ENCODE measurements around the gene MADD.

MADD gene

DNA sequence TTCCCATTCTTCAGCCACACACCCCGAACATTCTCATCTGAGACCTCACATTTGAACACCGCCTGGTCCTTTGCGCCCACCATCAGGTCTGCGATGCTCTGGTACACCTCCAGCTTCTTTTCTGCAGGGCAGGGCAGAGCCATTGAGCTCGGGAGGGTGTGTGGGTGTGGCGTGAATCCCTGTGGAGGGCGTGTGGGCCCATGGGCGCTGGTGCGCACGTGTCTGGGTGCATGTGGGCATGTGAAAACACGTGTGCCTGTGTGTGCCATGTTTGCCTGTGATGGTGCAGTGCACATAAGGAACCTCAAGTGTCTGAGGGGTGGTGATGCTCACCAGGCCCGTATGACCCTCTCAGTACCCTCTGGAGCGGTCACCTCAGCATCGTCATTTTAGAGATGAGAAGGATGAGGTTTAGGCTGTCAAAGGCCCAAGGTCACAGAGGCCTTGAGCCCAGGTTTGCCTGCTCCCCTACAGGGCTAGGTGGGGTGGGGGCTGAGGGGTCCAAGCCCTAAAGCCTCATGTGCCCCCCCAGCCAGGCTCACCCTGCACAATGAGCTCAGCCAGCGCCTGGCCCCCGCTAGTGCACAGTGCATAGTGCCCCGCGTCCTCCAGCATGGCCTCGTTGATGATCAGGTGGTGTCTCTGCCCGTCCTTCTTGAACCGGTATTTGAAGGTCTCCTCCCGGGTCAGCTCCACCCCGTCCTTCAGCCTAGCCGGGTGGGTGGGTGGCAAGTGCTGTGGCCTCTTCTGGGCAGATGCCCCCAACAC lies 72.3 kb downstream of the MADD start:
- no peak for DNase-seq

DNA sequence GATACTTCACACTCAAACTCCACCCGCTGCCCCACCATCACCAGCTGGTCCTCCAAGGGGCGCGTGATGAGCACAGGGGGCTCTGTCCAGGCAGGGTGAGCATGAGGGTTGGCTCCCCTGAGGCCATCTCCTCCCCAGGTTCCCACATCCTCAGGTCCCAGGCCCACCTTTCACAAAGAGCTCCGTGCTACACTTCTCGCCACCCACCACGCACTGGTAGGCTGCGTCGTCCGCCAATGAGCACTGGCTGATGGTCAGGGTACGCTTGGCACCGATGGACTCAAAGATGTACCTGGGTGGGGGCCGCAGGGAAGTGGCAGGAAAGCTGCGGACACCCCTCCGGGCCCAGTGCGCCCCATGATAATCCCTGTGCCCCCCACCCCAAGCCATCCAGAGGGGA lies 72.9 kb downstream of the MADD start:
- DNase-seq, result no peak

DNA sequence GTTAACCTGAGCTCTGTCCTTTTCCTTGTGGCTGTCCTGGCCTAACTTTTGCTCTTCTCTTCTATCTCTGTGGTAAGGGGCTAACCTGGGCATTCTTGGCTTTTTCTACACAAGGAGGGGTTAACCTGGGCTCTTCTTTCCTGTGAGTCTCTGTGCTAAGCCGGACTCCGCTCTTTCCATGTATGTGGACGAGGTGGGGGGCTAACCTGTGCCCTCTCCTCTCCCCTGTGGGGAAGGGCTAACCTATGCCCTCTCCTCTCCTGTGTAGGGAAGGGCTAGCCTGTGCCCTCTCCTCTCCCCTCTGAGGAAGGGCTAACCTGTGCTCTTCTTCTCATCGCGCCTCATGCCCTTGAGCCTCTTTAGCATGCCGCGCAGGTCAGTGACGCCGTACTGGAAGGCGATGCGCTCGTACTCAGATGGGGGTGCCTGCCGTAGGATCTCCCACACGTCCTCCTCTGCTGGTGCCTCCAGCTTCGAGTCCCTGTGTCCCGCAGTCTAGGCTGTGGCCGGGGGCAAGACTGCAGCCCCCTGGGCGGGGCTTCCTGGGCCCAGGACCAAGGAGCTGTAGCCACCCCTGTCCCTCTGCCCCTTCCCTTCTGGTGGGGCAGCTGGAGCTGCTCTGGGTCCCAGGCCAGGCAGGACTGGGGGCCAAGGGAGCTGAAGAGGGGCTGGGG lies 76.1 kb downstream of the MADD start:
- DNase-seq, result no peak

DNA sequence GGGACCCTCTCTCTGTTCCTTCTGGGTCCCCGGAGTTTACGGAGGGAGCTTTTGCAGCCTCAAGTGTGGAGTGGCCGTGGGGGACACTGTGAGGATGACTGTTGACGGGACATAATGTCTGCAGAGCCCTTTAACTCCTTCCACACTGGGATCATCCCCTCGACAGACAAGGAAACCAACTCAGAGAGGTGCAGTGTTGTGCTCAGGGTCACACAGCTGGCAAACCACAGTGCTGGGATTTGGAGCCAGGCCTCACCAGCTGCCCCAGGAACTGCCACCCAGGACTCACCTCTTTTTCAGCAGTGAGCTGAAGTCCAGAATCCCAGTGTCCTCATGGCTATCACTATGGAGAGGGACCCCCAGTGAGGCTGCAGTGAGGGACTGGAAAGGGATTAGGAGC lies 77.2 kb downstream of the MADD start:
- DNase-seq, result no peak

DNA sequence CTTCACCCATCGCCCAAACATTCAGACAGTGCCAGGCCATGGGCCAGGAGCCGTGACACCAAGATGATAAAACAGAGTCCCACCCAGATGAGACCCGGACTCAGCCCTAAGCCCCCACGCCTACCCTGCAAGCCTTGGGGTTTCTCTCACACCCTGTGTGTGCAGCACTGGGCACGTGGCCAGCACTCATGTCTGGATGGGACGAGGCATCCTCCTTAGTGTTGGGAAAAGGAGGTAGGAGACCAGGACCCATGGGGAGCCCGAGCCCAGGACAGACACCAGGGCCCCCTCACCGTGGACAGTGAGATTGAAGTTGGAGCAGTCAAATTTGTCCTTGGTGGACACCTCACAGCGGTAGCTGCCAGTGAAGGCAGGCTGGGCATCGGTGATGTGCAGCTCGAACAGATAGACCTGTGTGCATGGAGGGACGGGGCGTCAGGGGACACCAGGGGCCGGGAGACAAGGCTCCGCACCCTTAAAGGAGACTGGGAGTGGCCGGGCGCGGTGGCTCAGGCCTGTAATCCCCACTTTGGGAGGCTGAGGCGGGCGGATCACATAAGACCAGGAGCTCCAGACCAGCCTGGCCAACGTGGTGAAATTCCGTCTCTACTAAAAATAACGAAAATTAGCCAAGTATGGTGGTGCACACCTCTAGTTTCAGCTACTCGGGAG lies 78.3 kb downstream of the MADD start:
- DNase-seq, result no peak

DNA sequence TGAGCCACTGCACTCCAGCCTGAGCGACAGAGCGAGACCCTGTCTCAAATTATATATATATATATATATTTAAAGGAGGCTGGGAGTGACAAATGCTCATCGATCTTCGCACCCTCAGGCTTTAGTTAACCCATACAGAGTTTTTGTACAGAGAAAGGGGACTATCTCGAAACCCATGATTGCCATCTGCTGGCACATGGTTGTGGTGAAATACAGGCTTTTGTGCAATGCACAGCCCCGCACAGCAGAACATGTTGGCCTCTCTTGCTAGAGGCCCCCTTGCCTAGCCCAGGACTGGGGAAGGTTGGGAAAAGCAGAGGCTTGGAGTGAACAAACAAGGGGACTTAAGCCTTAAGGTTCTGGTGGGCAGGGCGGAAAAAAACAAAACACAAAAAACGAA lies 78.9 kb downstream of the MADD start:
- peak; percentile 30 for DNase-seq

DNA sequence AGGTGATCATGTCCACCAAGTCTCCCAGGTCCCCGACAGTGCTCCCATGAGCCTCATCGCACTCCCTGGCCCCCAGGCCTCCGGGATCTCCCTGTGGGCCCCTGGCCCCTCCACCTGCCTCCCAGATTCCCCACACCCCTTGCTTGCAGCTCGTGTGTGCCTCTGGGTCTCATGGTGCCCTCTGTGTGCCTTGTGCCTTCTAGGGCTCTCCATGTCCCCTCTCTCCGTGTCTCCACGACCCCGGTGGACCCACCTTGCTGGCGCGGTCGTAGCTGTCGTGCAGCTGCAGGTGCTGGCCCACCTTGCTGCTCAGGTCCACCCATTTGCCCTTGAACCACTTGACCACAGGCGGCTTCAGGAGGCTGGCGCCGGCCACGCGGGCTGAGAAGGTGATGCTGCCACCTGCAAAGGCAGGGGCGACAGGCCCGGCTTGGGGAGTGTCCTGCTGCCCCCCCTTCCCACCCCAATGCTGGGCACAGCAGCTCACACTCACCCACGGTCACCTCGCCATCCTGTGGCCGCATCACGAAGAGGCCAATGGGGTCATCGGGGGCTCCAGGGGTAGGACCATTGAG lies 79.7 kb downstream of the MADD start:
- DNase-seq, result no peak

DNA sequence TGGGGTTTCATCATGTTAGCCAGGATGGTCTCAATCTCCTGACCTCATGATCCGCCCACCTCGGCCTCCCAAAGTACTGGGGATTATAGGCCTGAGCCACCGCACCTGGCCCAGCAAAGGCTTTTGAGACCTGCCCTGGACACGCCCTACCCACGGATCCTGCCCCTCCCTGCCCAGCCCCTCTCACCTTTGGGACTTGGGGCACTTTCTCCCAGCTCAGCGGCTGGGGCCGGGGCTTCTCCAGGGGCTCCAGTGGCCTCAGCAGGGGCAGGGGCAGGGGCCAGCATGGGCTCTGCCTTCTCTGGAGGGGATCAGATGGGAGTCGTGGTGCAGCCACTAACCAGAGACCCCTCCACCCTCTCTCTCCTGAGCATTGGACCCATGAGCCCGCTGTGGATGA lies 80.4 kb downstream of the MADD start:
- DNase-seq, result no peak

DNA sequence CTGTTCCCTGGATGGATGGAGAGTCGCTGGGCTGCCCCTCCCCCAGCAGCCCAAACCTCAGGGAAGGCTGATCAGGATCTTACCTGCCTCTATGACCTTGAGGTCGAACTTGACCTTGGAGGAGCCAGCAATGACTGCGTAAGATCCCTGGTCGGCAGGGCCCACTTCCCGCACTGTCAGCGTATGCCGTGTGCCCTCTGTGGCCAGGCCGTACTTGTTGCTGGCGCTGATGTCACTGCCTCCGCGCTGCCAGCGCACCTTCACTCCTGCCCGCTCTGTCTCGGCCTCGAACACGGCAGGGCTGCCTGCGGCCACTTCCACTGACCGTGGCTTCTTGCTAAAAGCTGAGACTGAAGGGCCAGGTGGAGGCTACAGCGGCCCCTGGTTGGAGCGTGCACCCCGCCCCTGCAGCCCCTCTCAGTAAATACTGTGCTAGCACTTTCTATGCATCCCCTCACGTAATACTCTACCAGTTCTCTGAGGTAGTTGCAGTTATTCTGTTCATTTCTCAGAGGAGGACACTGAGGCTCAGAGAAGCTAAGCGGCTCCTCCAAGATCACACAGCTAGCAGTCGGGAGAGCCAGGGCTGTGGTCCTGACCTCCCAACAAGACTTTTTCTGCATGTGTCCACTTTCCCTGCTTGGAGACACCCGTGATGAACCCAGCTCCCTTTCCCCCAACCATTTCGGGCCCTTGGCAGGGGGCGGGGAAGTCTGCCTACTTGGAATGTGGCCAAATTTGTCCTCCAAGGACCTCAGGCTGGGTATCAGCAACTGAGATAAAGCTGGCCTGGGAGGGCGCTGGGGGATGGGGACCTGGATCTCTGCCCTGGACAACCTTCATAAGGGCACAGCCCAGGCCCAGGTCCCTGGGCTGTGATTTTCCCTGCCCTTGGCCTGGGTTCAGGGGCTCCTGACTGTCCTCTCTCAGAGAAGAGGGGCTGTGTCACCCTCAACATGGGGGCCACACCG lies 81.5 kb downstream of the MADD start:
- DNase-seq, result no peak

DNA sequence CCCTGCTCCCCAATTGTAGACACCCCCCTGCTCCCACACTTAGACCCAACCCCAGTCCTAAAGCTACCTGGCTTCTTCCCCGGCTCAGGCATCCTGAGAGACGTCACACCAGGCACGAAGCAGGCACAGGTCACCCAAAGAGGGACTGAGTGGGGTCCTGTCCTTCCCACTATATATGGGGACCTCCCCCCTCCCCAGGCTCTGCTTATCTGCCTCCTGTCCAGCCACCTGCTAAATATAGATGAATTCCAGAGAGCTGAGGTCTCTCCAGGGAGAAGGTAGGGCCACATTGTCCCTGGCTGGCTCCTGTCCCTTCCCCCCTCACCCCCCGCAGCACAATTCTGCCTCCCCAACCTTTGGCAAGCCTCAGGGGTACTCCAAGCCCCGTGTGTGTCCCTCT lies 82.6 kb downstream of the MADD start, which contains the start of gene MYBPC3:
MYBPC3 (minus strand) TSS at position 147 of the 400 bp plus-strand sequence; CDS start at position 92, 55 bp downstream.
- no peak for DNase-seq

DNA sequence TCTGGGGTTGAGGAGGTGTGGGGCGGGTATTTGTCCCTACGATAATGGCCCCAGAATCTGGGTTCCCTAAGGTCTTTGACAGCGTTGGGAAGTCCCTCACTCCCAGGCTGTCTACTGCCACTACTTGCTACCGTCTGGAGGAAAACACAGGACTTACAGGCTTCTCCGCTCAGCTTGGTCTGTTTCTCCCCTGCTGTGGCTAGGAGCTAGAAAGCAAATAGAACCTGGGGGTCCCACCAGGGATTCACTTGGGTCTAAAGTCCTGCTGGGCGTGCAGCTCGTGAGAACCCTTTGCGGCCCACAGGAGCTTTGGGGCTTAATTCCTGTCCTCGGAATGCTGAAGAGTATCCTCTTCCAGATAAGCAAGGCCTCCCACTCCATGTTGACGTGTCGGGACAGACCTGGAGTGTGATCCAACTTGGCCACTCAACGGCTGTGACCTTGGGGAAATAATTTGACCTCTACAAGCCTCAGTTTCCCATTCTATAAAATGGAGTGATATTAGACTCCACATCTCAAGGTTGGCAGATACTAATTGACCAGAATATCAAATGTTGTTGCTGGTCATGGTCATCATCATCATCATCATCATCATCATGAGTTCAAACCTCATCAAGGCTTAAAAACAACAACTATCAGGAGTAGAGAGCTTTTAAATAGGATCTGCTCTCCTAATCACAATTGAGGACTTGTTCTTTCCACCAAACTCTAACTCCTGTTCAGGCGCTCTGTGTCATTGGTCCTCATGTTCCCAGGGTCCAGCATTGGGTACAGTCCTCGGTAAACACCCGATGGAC lies 84.2 kb downstream of the MADD start:
- no peak for DNase-seq

DNA sequence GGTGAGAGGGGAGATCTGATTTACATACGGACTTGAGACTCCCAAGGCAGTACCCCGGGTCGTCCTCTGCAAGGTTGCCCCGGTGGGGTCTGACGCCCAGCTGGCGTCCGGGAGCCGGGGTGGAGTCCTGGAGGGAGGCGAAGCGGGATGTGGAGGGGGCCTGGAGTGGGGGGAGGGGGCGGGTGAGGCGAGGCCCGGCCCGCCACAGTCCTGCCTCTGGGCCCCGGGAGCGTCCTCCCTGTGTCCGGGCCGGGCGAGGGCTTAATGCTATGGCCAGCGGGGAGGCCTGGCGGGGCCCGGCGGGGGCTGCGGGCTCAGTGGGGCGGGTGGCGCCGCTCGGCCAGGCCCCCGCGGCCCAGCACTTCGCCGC lies 85.0 kb downstream of the MADD start:
- DNase-seq, result no peak

DNA sequence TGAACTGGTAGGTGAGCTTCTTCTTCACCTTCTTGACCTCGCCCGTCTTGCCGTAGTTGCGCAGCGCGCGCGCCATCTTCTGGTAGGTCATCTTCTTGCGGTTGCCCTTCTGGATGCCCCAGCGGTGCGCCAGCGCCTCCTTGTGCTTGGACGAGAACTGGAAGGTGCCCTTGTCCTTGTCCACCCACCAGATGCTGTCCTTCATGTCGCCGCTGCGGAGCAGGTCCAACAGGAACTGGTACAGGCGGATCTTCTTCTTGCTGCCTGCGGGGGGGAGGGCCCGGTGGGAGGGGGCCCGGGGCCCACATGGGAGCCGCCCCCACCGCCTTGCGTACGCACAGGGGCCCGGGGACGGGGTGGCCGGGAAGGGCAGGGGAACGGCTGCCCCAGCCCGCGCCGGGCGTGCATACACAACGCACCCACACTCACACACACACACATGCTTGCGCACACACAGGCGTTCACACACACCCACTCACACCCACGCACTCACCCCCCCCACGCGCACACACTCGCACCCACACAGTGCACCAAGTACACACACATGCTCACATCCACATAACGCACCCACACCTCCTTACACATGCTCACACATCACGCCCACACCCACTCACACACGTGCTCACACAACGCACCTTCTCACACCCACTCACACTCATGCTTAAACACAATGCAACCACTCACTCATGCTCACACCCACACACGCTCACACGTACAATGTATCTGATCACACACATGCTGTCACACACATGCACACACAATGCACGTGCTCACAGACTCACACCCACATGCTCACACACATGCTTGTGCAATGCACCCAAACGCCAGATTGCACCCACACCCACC lies 85.6 kb downstream of the MADD start:
- peak; percentile 48 for DNase-seq

DNA sequence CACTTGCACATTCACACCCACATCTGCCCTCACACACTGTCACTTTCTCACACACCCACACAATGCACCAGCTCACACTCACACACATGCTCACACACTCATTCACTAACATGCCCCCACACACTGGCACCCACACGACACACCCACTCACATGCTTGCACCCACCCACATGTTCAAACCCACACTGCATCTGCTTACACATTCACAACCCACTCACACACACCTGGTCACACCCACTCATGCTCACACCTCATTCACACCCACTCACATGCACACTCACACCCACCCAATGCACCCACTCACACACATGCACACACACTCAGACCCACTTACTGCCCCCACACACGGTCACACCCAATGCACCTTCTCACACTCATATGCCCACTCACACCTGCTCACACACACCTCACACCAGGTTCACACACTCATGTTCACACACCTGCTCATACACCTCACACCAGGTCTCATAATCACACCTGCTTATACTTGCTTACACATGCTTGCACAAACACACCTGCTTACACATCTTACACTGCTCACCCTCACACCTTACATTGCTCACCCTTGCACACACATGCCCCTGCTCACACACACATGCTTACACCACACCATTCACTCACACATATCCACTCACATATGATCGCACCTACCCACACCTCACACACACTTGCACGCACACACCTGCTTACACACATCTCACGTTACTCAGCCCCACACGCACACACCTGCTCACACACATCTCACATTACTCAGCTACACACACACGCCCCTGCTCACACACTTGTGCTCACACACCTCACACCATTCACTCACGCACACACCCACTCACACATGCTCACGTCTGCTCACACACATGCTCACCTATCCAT lies 86.4 kb downstream of the MADD start:
- DNase-seq, result no peak

DNA sequence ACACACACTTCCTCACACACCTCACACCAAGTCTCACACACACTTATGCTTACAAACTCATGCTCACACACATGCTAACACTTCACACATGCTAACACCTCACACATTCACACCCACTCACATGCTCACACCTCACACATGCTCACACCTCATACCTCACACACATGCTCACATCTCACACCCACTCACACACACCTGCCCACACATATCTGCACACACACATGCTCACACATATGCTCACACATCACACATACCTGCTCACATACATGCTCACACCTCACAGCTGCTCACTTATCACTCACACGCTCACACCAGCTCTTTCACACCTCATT lies 87.0 kb downstream of the MADD start:
- DNase-seq, result no peak

DNA sequence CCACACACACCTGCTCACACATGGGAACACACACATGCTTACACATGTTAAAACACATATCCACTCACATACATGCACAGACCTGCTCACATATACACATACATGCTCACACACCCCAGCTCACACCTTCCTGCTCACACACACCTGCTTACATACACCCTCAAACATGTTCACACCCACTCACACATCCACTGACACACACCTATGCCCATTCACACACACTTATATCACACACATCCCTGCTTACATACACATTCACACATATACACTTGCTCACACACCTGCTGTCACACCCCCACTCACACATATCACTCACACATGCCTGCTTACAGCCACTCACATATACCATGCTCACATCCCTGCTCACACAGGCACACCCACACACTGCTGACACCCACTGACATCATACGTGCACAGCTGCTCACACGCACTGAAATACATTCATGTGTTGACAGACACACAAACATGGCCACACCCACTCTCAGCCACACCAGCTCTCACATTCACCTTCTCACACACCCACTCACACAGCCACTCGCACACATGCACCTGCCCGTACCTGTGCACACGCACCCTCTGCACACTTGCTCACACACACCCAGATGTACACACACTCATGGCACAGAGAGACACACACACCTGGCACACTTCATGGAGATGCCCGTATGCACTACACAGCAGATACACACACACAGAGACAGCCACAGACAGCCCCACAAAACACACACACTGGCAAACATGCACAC lies 88.2 kb downstream of the MADD start:
- no peak for DNase-seq

DNA sequence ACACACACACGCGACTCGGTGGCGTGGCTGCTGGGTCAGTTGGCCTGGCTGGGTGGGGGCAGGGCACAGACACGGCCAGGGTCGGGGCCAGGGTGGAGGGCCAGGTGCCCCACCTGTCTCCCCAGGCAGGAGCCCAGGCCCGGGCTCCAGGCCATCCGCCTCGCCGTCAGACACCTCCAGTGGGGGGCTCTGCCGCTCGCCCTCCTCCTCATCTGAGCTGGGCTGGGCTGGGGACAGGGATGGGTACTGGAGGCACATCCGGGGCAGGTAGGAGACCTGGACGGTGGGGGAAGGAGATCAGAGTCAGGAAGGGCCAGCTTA lies 88.8 kb downstream of the MADD start:
- no peak for DNase-seq

DNA sequence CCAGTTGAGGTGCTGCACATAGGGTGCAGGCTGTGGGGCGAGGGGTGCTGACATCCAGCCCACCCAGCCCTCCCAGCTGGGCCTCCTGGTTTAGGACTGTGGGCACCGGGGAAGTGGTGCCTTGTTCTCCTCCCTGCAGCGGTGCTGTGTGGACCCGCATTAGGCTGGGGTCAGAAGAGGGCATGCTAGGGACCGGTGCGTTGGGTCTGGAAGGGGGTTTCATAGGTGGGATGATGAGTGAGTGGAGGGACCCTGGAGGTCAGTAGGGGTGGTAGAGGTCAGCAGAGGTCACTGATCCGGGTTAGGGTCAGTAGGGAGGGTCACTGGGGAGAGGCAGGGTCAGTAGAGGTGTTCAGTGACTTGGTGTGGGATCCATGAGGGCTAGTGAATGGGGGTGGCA lies 89.2 kb downstream of the MADD start:
- no peak for DNase-seq

DNA sequence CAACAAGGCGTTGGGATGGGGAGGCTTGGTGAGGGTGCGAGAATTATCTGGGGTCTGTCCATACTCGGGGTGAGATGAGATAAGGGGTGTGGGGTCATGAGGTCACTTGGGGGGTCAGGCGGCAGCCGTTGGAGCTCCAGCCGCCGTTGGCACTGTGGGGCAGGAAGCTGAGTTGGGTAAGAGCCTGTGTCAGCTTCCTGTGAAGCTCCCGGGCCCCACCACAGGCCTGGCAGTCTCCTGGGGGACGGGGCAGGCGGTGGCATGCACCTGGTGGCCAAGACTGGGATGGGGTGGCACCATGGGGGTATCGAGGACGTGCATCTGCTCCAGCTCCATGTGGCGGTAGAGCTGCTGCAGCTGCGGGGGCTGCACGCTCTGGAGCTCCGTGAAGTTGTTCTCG lies 89.7 kb downstream of the MADD start:
- DNase-seq, result peak; percentile 44

Measured in activated CD4-positive, alpha-beta T cell treated with anti-CD3 and anti-CD28 coated beads, Interleukin-2, Interleukin-6, amounts not matched to agents 100 ng/mL and 50 ng/mL, durations not matched to agents 16 hours and 8 hours (primary cell).